GM18867 (cell line): ENCODE measurements around the gene ST14.
"Not testable (repeated sequence)": the region's sequence is repeated elsewhere in the genome, so short reads cannot be mapped to it uniquely, and the experiment has no call there.

Experiments used
- ATAC-seq: cut with Tn5 transposase; IDR thresholded peaks from one replicate; pipeline ENCODE4 v1.9.1; 2021; ENCODE audit warnings: mild to moderate bottlenecking, moderate library complexity; ENCODE audit not compliant: unreplicated experiment

The ST14 gene

GRCh38 chr11:130183878-130184610 lies 24.5 kb downstream of the ST14 start:
- no peak for ATAC-seq

GRCh38 chr11:130187096-130187495 lies 27.5 kb downstream of the ST14 start:
- ATAC-seq = no peak

GRCh38 chr11:130188047-130188446 lies 28.5 kb downstream of the ST14 start:
- no peak for ATAC-seq

GRCh38 chr11:130188585-130189347 lies 29.2 kb downstream of the ST14 start:
- no peak for ATAC-seq

- ATAC-seq = no peak
Observed at GRCh38 chr11:130189492-130190210, 30.1 kb downstream of the ST14 start.

GRCh38 chr11:130190371-130190881 lies 30.8 kb downstream of the ST14 start:
- ATAC-seq = no peak

GRCh38 chr11:130191896-130192295 lies 32.3 kb downstream of the ST14 start:
- ATAC-seq = no peak

GRCh38 chr11:130192845-130193267 lies 33.3 kb downstream of the ST14 start:
- ATAC-seq = no peak

GRCh38 chr11:130193551-130193950 lies 34.0 kb downstream of the ST14 start:
- ATAC-seq = not testable (repeated sequence)

GRCh38 chr11:130194241-130195023 lies 34.9 kb downstream of the ST14 start:
- ATAC-seq = no peak

- ATAC-seq = no peak
Observed at GRCh38 chr11:130197386-130198035, 37.9 kb downstream of the ST14 start.

- ATAC-seq = no peak
Observed at GRCh38 chr11:130198292-130198691, 38.7 kb downstream of the ST14 start.

- no peak for ATAC-seq
Observed at GRCh38 chr11:130198964-130199363, 39.4 kb downstream of the ST14 start.

- ATAC-seq = no peak
Observed at GRCh38 chr11:130199792-130200191, 40.2 kb downstream of the ST14 start.

- ATAC-seq = no peak
Observed at GRCh38 chr11:130201026-130201425, 41.4 kb downstream of the ST14 start.

GRCh38 chr11:130202009-130202817 lies 42.6 kb downstream of the ST14 start:
- no peak for ATAC-seq

- ATAC-seq = no peak
Observed at GRCh38 chr11:130202818-130203689, 43.5 kb downstream of the ST14 start.
